HCEC 1CT (cell line): ENCODE measurements around the gene GNAS-AS1.

ENCODE experiments used
- DNase-seq: peaks from one replicate; pipeline ENCODE4 v3.0.0-alpha.2; 2017

The GNAS-AS1 gene

DNA sequence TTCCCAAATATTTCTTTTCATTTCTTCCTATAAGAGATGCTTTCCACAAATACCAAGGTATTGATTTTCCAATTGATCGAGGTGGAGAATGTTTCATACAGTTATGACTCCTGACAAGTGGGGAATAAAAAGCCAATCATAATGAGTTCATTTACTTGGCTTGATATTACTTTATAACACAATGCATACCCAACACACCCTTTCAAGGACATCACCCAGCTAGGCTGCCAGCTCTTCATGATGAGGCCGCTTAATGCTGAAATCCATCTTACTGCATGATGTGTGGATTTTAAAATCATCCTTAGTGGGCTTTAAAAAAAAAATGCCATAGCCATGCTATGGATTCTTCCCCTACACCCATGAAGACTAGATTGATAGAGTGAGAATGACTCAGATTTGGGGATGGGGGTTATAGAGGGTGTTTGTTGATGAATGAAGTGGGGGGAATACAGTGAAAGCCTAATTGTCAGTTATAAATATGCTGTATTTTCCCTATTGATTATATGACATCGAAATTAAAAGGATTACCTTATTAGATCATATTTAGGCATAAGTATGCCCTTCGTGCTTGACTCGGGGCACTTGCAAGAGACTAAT is 75.9 kb downstream of the GNAS-AS1 start:
- DNase-seq: no peak

GRCh38 chr20:58774214-58774613 is 76.5 kb downstream of the GNAS-AS1 start:
- DNase-seq: no peak

DNA sequence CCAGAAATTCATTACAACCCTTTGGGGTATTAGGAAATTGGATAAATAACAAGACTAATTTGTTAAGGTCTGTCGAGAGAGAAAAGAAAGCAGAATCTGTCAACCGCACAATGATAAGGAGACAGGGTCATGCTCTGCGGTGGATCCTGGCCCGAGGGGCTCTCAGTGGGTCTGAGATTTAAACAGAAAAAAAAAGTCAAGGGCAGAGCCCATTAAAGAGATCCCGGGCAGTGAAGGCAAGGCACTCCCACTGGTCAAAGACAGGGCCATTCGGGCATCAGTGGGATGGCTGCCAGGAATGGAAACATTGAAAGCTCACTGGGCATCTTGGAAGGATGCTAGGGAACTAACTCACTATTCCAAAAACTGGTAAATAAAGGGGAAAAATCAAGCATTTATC is 77.9 kb downstream of the GNAS-AS1 start:
- DNase-seq: no peak
